Smooth muscle cell (in vitro differentiated cells): ENCODE data around the gene SHROOM2. TPM values are rescaled to one million over a fixed set of nuclear protein-coding genes. Genes with fewer than 3 reads are reported as not detected.

ENCODE experiments used
- DNase-seq: peaks from one replicate; lab custom pipeline; 2025; ENCODE audit not compliant: unreplicated experiment; lab: John Stamatoyannopoulos, UW
- H2AFZ ChIP-seq: fragments of 200-600 bp; sonication (generic); 2 replicates; pipeline ENCODE4 v1.6.0; 2016; ENCODE audit warnings: antibody characterized with exemption, low read depth, mild to moderate bottlenecking
- H3F3A ChIP-seq: fragments of 200-600 bp; sonication (generic); 2 replicates; pipeline ENCODE4 v1.6.0; 2017; ENCODE audit warnings: antibody characterized with exemption, low read depth
- H3K27ac ChIP-seq: fragments of 200-600 bp; sonication (generic); 2 replicates; pipeline ENCODE4 v1.5.1; 2016; ENCODE audit warnings: low read depth, mild to moderate bottlenecking
- H3K27me3 ChIP-seq: fragments of 200-600 bp; sonication (generic); 2 replicates; pipeline ENCODE4 v1.6.1; 2016; ENCODE audit warnings: low read depth, mild to moderate bottlenecking
- H3K36me3 ChIP-seq: fragments of 200-600 bp; sonication (generic); 2 replicates; pipeline ENCODE4 v1.5.1; 2016; ENCODE audit warnings: low read depth
- H3K4me1 ChIP-seq: fragments of 200-600 bp; sonication (generic); 2 replicates; pipeline ENCODE4 v1.5.1; 2016; ENCODE audit warnings: low read depth
- H3K4me2 ChIP-seq: fragments of 200-600 bp; sonication (generic); 2 replicates; pipeline ENCODE4 v1.6.0; 2016; ENCODE audit warnings: mild to moderate bottlenecking
- H3K4me3 ChIP-seq: fragments of 200-600 bp; sonication (generic); 2 replicates; pipeline ENCODE4 v1.5.1; 2016; ENCODE audit warnings: mild to moderate bottlenecking
- H3K79me2 ChIP-seq: fragments of 200-600 bp; sonication (generic); 2 replicates; pipeline ENCODE4 v1.6.0; 2016; ENCODE audit warnings: low read depth, mild to moderate bottlenecking
- H3K9ac ChIP-seq: fragments of 200-600 bp; sonication (generic); 2 replicates; pipeline ENCODE4 v1.6.0; 2016; ENCODE audit warnings: low read depth
- H3K9me3 ChIP-seq: fragments of 200-600 bp; sonication (generic); replicated peaks from 2 replicates; pipeline ENCODE4 v1.5.1; 2016; ENCODE audit warnings: low read depth
- H4K20me1 ChIP-seq: fragments of 200-600 bp; sonication (generic); 2 replicates; pipeline ENCODE4 v1.6.0; 2016; ENCODE audit warnings: low read depth
- CTCF ChIP-seq: fragments of 200-600 bp; sonication (generic); IDR thresholded peaks from 2 replicates; pipeline ENCODE4 v1.5.1; 2017; ENCODE audit warnings: borderline replicate concordance, mild to moderate bottlenecking, antibody characterized with exemption; ENCODE audit not compliant: insufficient read depth, poor library complexity, severe bottlenecking
- WGBS: methylation state at CpG from one replicate; pipeline ENCODE4 v1.1.7; 2016; ENCODE audit warnings: low lambda C conversion rate; 5-methylcytosine and 5-hydroxymethylcytosine counted together
- polyA plus RNA-seq: library from polyadenylated mRNA; unstranded; fragments of >200 nt; fragmentation: Nextera tagmentation; extraction: Ambion mirVana; gene quantifications from 2 replicates; pipeline ENCODE4 v1.2.1, GENCODE V29; 2016
- total RNA-seq: library from RNA; depleted of rRNA; stranded (reverse); fragments of >200 nt; gene quantifications from 2 replicates; pipeline ENCODE4 v1.2.3, GENCODE V29; 2014

SHROOM2 gene
- total and polyA plus RNA-seq, 2 experiments from 2014 or later: 5.5 to 8.9 TPM

DNA sequence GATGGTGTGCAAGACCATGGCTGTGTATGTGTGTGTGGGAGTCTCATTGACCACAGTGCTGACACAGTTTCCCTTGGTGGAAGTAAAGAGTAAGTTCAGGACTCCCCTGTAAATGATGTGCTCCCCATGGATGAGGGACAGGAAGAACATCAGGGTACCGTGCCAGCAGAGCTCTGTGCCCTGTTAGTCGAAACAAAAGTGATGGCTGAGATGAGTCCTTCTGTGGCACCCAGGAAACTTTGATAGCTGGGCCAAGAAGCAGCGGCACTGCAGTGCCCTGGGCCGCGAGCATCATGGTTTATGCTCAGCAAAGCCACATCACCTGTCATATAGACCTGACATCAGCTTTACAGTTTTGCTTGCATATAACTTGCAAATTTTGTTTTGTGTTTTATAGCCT lies 119.5 kb downstream of the SHROOM2 start:
- no peak overlapping the region for H3K4me3 ChIP-seq
- no peaks in the 10 kb centered on the region for H3K4me1 ChIP-seq
- no peaks in the 10 kb centered on the region for H3K36me3 ChIP-seq
- no peaks in the 10 kb centered on the region for H3K27me3 ChIP-seq
- H3K9ac ChIP-seq: no peak overlapping the region
- H3K9me3 ChIP-seq: no peaks in the 10 kb centered on the region
- DNase-seq: no peak
- H3K27ac ChIP-seq: peak overlapping the region; percentile 35
- peaks cover 4% of the 10 kb centered on the region for H3K79me2 ChIP-seq
- no peaks in the 10 kb centered on the region for H3F3A ChIP-seq
- H3K4me2 ChIP-seq: no peak overlapping the region
- no peak for TF ChIP-seq CTCF
- no peaks in the 10 kb centered on the region for H4K20me1 ChIP-seq
- no peak overlapping the region for H2AFZ ChIP-seq
- 96% methylated on average over 5 of the region's 5 CpGs for WGBS

GRCh38 chrX:9906919-9907318 lies 120.7 kb downstream of the SHROOM2 start:
- DNase-seq: no peak
- no peak for TF ChIP-seq CTCF
- Histone ChIP-seq H3K9me3 (no peaks in the 10 kb centered on the region), H3F3A (no peaks in the 10 kb centered on the region), H3K4me3 (no peak overlapping the region), H3K27ac (peak overlapping the region; percentile 48), H4K20me1 (no peaks in the 10 kb centered on the region), H3K27me3 (no peaks in the 10 kb centered on the region), H3K9ac (no peak overlapping the region), H2AFZ (no peak overlapping the region), H3K4me1 (no peaks in the 10 kb centered on the region), H3K36me3 (no peaks in the 10 kb centered on the region), H3K4me2 (no peak overlapping the region), H3K79me2 (peaks cover 4% of the 10 kb centered on the region)
- 77% methylated on average over 10 of the region's 10 CpGs for WGBS

GRCh38 chrX:9907645-9908387 lies 121.6 kb downstream of the SHROOM2 start:
- Histone ChIP-seq H3K4me3 (no peak overlapping the region), H3K79me2 (no peaks in the 10 kb centered on the region), H2AFZ (no peak overlapping the region), H3K4me1 (no peaks in the 10 kb centered on the region), H3K36me3 (no peaks in the 10 kb centered on the region), H3K4me2 (no peak overlapping the region), H3K9ac (no peak overlapping the region), H3K27ac (peak overlapping the region; percentile 48), H3K9me3 (no peaks in the 10 kb centered on the region), H3K27me3 (no peaks in the 10 kb centered on the region), H3F3A (no peaks in the 10 kb centered on the region), H4K20me1 (no peaks in the 10 kb centered on the region)
- no peak for DNase-seq
- no peak for TF ChIP-seq CTCF
- 56% methylated on average over 8 of the region's 8 CpGs for WGBS

DNA sequence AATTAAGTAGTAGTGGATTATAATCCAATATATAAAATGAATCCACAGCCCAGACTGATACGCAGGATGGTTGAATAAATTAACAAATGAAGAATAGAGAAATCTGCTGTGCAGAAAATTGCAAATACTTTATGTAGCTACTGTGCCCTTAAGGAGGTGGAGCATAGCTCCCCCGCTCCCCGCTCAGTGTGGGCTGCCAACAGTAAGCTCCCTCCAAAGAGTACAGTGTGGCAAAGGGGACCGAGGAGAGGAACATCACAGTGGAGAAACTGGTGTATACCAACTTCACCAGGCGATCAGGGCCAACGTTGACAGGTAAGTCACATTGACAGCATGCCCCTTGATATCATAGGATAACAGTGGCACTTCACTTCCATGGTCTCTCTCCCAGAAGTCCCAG lies 123.0 kb downstream of the SHROOM2 start:
- Histone ChIP-seq H3K4me3 (no peak overlapping the region), H4K20me1 (no peaks in the 10 kb centered on the region), H3K9ac (no peak overlapping the region), H3F3A (no peaks in the 10 kb centered on the region), H3K79me2 (no peaks in the 10 kb centered on the region), H3K4me2 (no peak overlapping the region), H3K27me3 (no peaks in the 10 kb centered on the region), H3K27ac (no peak overlapping the region), H3K36me3 (no peaks in the 10 kb centered on the region), H3K9me3 (no peaks in the 10 kb centered on the region), H2AFZ (no peak overlapping the region), H3K4me1 (no peaks in the 10 kb centered on the region)
- WGBS: 85% methylated on average over 6 of the region's 6 CpGs
- DNase-seq: no peak
- TF ChIP-seq CTCF: no peak
